Measurements from ENCODE around the gene SLC19A1. TPM values are rescaled to one million over a fixed set of nuclear protein-coding genes. Genes with fewer than 3 reads are reported as not detected.
A peak's percentile ranks its signal among the peaks of the same experiment; 100 is the strongest.

SLC19A1 gene
- total and polyA plus RNA-seq, 10 donors, result 7.5 to 52.8 (median 32.4) TPM

DNA sequence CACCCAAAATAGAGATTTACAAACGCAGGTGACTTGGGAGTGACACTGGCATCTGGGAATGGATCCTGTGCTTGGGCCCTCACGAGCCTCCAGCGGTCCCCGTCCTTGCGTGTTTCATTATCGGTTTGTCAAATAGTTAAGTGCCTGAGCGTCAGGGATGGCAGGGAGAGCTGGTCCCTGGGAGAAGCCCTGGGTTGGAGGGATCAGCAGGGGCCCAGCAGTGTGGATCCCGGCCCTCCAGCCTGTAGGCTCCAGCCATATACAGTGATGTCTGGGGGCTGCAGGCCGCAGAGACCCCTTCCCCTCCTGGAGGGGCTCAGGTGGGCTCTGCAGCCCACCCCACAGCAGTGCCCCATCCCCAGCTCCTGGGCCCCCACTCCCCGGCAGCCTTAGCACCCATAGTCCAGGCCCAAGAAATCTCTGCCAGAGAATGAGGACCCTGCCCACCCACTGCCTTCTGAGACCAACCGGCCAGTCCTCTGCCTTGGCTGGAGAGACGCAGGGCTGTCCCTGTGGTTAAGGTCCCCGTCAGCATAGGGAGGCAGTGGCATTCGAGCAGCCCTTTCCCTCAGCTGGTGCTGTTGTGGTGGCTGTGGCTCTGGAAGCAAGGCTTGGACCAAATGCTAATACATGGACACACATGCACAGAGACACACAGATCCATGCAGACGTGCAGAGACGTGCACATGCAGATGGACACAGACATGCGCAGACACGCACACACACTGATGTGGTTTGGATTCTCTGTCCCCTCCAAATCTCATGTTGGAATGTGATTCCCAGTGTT is 2.4 kb upstream of the SLC19A1 start:
- intact Hi-C loops (cut with DNase I; ENCODE audit: low total_unique reads), result no loop called here
- 90 to 97% (median 94%) methylated on average over 6 to 18 of the region's 18 CpGs for WGBS, 5 donors
- H3K27ac ChIP-seq, result no peak overlapping the region
- peak; percentile 65 for DNase-seq
- TF ChIP-seq POLR2AphosphoS5 (IDR thresholded peaks at IDR 0.05), result no peak
- TF ChIP-seq POLR2A (IDR thresholded peaks at IDR 0.05), result no peak
- TF ChIP-seq, protein P1, sequence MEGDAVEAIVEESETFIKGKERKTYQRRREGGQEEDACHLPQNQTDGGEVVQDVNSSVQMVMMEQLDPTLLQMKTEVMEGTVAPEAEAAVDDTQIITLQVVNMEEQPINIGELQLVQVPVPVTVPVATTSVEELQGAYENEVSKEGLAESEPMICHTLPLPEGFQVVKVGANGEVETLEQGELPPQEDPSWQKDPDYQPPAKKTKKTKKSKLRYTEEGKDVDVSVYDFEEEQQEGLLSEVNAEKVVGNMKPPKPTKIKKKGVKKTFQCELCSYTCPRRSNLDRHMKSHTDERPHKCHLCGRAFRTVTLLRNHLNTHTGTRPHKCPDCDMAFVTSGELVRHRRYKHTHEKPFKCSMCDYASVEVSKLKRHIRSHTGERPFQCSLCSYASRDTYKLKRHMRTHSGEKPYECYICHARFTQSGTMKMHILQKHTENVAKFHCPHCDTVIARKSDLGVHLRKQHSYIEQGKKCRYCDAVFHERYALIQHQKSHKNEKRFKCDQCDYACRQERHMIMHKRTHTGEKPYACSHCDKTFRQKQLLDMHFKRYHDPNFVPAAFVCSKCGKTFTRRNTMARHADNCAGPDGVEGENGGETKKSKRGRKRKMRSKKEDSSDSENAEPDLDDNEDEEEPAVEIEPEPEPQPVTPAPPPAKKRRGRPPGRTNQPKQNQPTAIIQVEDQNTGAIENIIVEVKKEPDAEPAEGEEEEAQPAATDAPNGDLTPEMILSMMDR (IDR thresholded peaks at IDR 0.05 in 8 of 11, conservative IDR thresholded peaks at IDR 0.05 in 3 of 11), result no peak
- no peaks in the 10 kb centered on the region for H3K27me3 ChIP-seq (replicated peaks in 1 of 7)
- peaks cover 5 to 52% (median 30%) of the 10 kb centered on the region in 6 donors for H3K4me1 ChIP-seq
- H3K9me3 ChIP-seq, result no peaks in the 10 kb centered on the region
- no peak overlapping the region for H3K4me3 ChIP-seq
- peaks cover 0 to 2% (median 0%) of the 10 kb centered on the region in 6 donors for H3K36me3 ChIP-seq

DNA sequence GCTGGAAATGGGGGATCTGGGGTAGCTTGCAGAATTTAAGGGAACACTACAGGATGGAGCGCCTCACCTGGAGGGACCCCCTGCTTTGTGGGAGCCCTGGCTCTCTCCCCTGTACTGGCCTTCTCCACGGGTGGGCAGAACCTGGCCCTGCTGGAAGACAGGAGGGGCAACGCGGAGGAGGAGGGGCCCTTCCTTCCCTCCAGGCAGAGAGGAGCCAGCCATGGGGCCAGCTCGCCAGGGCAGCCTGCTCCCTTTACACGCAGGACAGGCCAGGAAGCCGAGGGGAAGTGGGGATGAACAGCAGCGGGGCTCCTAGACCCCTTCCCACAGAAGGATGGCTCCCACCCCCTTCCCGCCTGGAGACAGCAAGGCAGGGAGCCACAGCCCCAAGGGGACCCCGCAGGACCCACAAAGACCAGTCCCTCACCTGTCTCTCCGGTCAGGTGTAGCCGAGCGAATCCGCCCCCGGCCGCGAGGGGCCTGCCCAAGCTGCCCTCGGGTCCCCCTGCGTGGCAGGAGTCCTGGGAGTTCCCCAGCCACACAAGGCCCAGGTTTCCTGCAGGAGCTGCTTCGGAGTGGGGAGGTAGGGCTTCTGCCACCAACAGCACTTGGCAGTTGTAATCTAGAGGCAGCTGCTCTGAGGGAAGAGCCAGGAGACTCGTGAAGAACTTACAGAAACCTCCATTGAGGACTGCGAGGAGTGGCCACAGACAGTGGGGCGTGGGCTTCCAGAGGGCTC is 1.6 kb upstream of the SLC19A1 start:
- H3K9me3 ChIP-seq, result no peaks in the 10 kb centered on the region
- 60 to 73% (median 70%) methylated on average over 16 to 23 of the region's 23 CpGs for WGBS, 5 donors
- TF ChIP-seq, protein P1 (IDR thresholded peaks at IDR 0.05 in 8 of 11, conservative IDR thresholded peaks at IDR 0.05 in 3 of 11), result no peak
- no peak for TF ChIP-seq POLR2A (IDR thresholded peaks at IDR 0.05)
- TF ChIP-seq POLR2AphosphoS5 (IDR thresholded peaks at IDR 0.05), result no peak
- H3K27me3 ChIP-seq (replicated peaks in 1 of 7), result no peaks in the 10 kb centered on the region
- intact Hi-C loops (cut with DNase I; ENCODE audit: low total_unique reads), result no loop called here
- peaks cover 0 to 10% (median 0%) of the 10 kb centered on the region in 6 donors for H3K36me3 ChIP-seq
- H3K27ac ChIP-seq, result peak overlapping the region in 5 of 8 donors; percentile 47 to 93 (median 90)
- H3K4me1 ChIP-seq, result peaks cover 5 to 51% (median 30%) of the 10 kb centered on the region in 6 donors
- H3K4me3 ChIP-seq, result peak overlapping the region in 1 of 8 donors; percentile 91
- peak; percentile 84 for DNase-seq

DNA sequence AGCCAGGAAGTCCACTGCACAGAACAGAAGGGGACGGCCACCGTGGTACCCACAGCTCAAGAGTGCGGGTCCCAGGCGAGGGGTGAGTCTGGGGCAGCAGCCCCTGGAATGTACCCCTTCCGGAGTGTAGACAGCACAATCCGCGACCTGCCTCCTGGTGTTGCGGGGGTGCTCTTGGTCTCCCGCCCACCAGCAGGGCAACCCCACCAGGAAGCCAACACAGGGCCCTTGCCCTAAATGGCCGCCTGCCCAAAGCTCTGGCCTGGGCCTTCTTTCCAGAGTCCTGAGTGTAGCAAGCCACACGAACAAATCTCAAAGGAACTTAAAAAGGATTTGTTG is 1.1 kb upstream of the SLC19A1 start:
- intact Hi-C loops (cut with DNase I; ENCODE audit: low total_unique reads), result no loop called here

More for the DNA sequence above, 1.1 kb upstream of the SLC19A1 start:
- H3K9me3 ChIP-seq, result no peaks in the 10 kb centered on the region
- H3K4me1 ChIP-seq, result peaks cover 5 to 50% (median 30%) of the 10 kb centered on the region in 6 donors
- H3K27ac ChIP-seq, result peak overlapping the region in 6 of 8 donors; percentile 47 to 93 (median 88)
- TF ChIP-seq, protein P1 (IDR thresholded peaks at IDR 0.05 in 8 of 11, conservative IDR thresholded peaks at IDR 0.05 in 3 of 11), result no peak
- TF ChIP-seq POLR2A (IDR thresholded peaks at IDR 0.05) (no peak), POLR2AphosphoS5 (IDR thresholded peaks at IDR 0.05) (no peak)
- no peak for DNase-seq
- 52 to 82% (median 63%) methylated on average over 11 of the region's 11 CpGs for WGBS, 5 donors
- H3K4me3 ChIP-seq, result peak overlapping the region in 5 of 8 donors; percentile 60 to 91 (median 88)
- H3K36me3 ChIP-seq, result peaks cover 0 to 15% (median 0%) of the 10 kb centered on the region in 6 donors
- H3K27me3 ChIP-seq (replicated peaks in 1 of 7), result no peaks in the 10 kb centered on the region
